Tibial artery (tissue), 4 donors: ENCODE data around the gene BBC3.

ENCODE experiments used
- DNase-seq, 2 donors: peaks; one replicate each; pipeline ENCODE4 v3.0.0-alpha.2; 2019
- H3K27ac ChIP-seq, 2 donors: fragments of 200-600 bp; sonication (generic) in 1 of 2; 1 replicate in 1 of 2; 2 replicates in 1 of 2; pipeline ENCODE4 v1.5.1; 2018 to 2019; ENCODE audit warnings: mild to moderate bottlenecking in 1 of 2
- H3K27me3 ChIP-seq, 2 donors: fragments of 200-600 bp; sonication (generic) in 1 of 2; one replicate each; pipeline versions ENCODE4 v1.5.1 to v1.6.0; 2016 to 2019
- H3K36me3 ChIP-seq, 3 donors: fragments of 200-600 bp; sonication (generic) in 2 of 3; one replicate each; pipeline ENCODE4 v1.5.1; 2016 to 2019; ENCODE audit warnings: mild to moderate bottlenecking in 2 of 3
- H3K4me1 ChIP-seq, 4 donors: fragments of 200-600 bp; sonication (generic) in 2 of 4; 1 replicate in 3 of 4; 2 replicates in 1 of 4; pipeline ENCODE4 v1.5.1; 2016 to 2019
- H3K4me3 ChIP-seq, 2 donors: fragments of 200-600 bp; sonication (generic) in 1 of 2; 1 replicate in 1 of 2; 2 replicates in 1 of 2; pipeline ENCODE4 v1.5.1; 2018 to 2019; ENCODE audit warnings: mild to moderate bottlenecking in 2 of 2
- H3K9me3 ChIP-seq, 3 donors: fragments of 200-600 bp; sonication (generic) in 1 of 3; one replicate each; pipeline ENCODE4 v1.5.1; 2016 to 2019
- CTCF ChIP-seq, 2 experiments: fragments of 200-600 bp in 1 of 2; fragments of 450-650 bp in 1 of 2; IDR thresholded peaks; one replicate each; pipeline ENCODE4 v1.5.1; 2017 to 2019; ENCODE audit warnings: antibody characterized with exemption in 2 of 2, mild to moderate bottlenecking in 1 of 2, moderate library complexity in 1 of 2
- intact Hi-C: fragments of 100-400 bp; cut with DNase I; formaldehyde crosslinking; loops from one replicate; pipeline ENCODE4 v1.15.0; 2023; ENCODE audit warnings: low total_unique reads

BBC3 gene

GRCh38 chr19:47190167-47190727, 40.8 kb downstream of the BBC3 start:
- no peak for TF ChIP-seq CTCF (IDR thresholded peaks at IDR 0.05)
- Histone ChIP-seq H3K4me3 (peak overlapping the region; percentile 15 to 31), H3K27ac (peak overlapping the region; percentile 72 to 75), H3K4me1 (peaks cover 0 to 34% (median 26%) of the 10 kb centered on the region in 4 donors), H3K36me3 (no peaks in the 10 kb centered on the region), H3K27me3 (no peaks in the 10 kb centered on the region), H3K9me3 (no peaks in the 10 kb centered on the region)
- DNase-seq, result peak; percentile 65 to 93
- intact Hi-C loops, result no loop called here

- Histone ChIP-seq H3K4me1 (peaks cover 0 to 36% (median 26%) of the 10 kb centered on the region in 4 donors), H3K36me3 (peaks cover 0 to 4% (median 0%) of the 10 kb centered on the region in 3 donors), H3K27ac (peak overlapping the region; percentile 72 to 75), H3K27me3 (no peaks in the 10 kb centered on the region), H3K9me3 (no peaks in the 10 kb centered on the region), H3K4me3 (no peak overlapping the region)
- no peak for DNase-seq
- TF ChIP-seq CTCF (IDR thresholded peaks at IDR 0.05), result no peak
- intact Hi-C loops, result no loop called here
Observed at GRCh38 chr19:47188507-47189033, 42.4 kb downstream of the BBC3 start.

GRCh38 chr19:47187797-47188196, 43.2 kb downstream of the BBC3 start:
- Histone ChIP-seq H3K27me3 (no peaks in the 10 kb centered on the region), H3K9me3 (no peaks in the 10 kb centered on the region), H3K27ac (peak overlapping the region in 1 of 2 donors; percentile 75), H3K36me3 (peaks cover 0 to 9% (median 0%) of the 10 kb centered on the region in 3 donors), H3K4me1 (peaks cover 0 to 44% (median 27%) of the 10 kb centered on the region in 4 donors), H3K4me3 (no peak overlapping the region)
- TF ChIP-seq CTCF (IDR thresholded peaks at IDR 0.05), result no peak
- intact Hi-C loops, result no loop called here
- DNase-seq, result no peak

GRCh38 chr19:47187335-47187655, 43.7 kb downstream of the BBC3 start:
- TF ChIP-seq CTCF (IDR thresholded peaks at IDR 0.05), result no peak
- Histone ChIP-seq H3K9me3 (no peaks in the 10 kb centered on the region), H3K36me3 (peaks cover 0 to 9% (median 0%) of the 10 kb centered on the region in 3 donors), H3K27me3 (no peaks in the 10 kb centered on the region), H3K4me1 (peaks cover 0 to 49% (median 28%) of the 10 kb centered on the region in 4 donors), H3K4me3 (no peak overlapping the region), H3K27ac (no peak overlapping the region)
- DNase-seq, result no peak
- intact Hi-C loops, result no loop called here

GRCh38 chr19:47186446-47187334, 44.3 kb downstream of the BBC3 start:
- H3K27ac ChIP-seq, result no peak overlapping the region
- intact Hi-C loops, result no loop called here
- peaks cover 0 to 9% (median 0%) of the 10 kb centered on the region in 3 donors for H3K36me3 ChIP-seq
- H3K4me1 ChIP-seq, result peaks cover 0 to 53% (median 33%) of the 10 kb centered on the region in 4 donors
- no peaks in the 10 kb centered on the region for H3K9me3 ChIP-seq
- no peak overlapping the region for H3K4me3 ChIP-seq
- TF ChIP-seq CTCF (IDR thresholded peaks at IDR 0.05), result no peak
- no peaks in the 10 kb centered on the region for H3K27me3 ChIP-seq
- no peak for DNase-seq
